Peyer's patch (tissue), 4 donors: ENCODE data around the gene ARMCX4. TPM values are rescaled to one million over a fixed set of nuclear protein-coding genes. Genes with fewer than 3 reads are reported as not detected.

ENCODE experiments used
- DNase-seq, 3 donors: peaks; one replicate each; pipeline ENCODE4 v3.0.0-alpha.2; 2017 to 2019
- H3K27ac ChIP-seq, 4 donors: fragments of 200-600 bp; sonication (generic); one replicate each; pipeline ENCODE4 v1.5.1; 2016 to 2019
- H3K27me3 ChIP-seq, 2 donors: fragments of 200-600 bp; sonication (generic); one replicate each; pipeline ENCODE4 v1.5.1; 2019
- H3K36me3 ChIP-seq, 3 donors: fragments of 200-600 bp; sonication (generic); one replicate each; pipeline ENCODE4 v1.5.1; 2016 to 2019
- H3K4me1 ChIP-seq, 4 donors: fragments of 200-600 bp; sonication (generic); one replicate each; pipeline ENCODE4 v1.5.1; 2016 to 2019
- H3K4me3 ChIP-seq, 4 donors: fragments of 200-600 bp; sonication (generic); 1 replicate in 3 of 4; 2 replicates in 1 of 4; pipeline ENCODE4 v1.5.1; 2016 to 2019; ENCODE audit warnings: mild to moderate bottlenecking in 1 of 4
- H3K9me3 ChIP-seq, 4 donors: fragments of 200-600 bp; sonication (generic); one replicate each; pipeline ENCODE4 v1.5.1; 2016 to 2019; ENCODE audit warnings: mild to moderate bottlenecking in 1 of 4
- CTCF ChIP-seq, 6 experiments: fragments of 450-650 bp in 4 of 6; fragments of 200-600 bp in 2 of 6; sonication (generic) in 1 of 6; IDR thresholded peaks; one replicate each; pipeline ENCODE4 v1.5.1; 2017 to 2019; ENCODE audit warnings: antibody characterized with exemption in 6 of 6, mild to moderate bottlenecking in 3 of 6, moderate library complexity in 1 of 6
- POLR2A ChIP-seq, 2 donors: fragments of 450-650 bp; IDR thresholded peaks; one replicate each; pipeline ENCODE4 v1.5.1; 2017; ENCODE audit warnings: antibody characterized with exemption in 2 of 2, mild to moderate bottlenecking in 2 of 2, moderate library complexity in 2 of 2
- total RNA-seq, 4 donors: library from RNA; depleted of rRNA; stranded (reverse); fragments of >200 nt; gene quantifications; one replicate each; pipeline ENCODE4 v1.1.0, GENCODE V29; 2016

ARMCX4 gene
- total RNA-seq = 10 to 100 TPM; 11.8 to 20.0 (median 16.3) TPM

GRCh38 chrX:101485212-101485949 is at the start of gene ARMCX4:
Gene ARMCX4 (plus strand): TSS chrX:101485456. CDS start chrX:101488590, 3,134 bp downstream.
- no peaks in the 10 kb centered on the region for H3K27me3 ChIP-seq
- no peaks in the 10 kb centered on the region for H3K9me3 ChIP-seq
- TF ChIP-seq CTCF (IDR thresholded peaks at IDR 0.05) = no peak
- no peak for TF ChIP-seq POLR2A (IDR thresholded peaks at IDR 0.05)
- no peaks in the 10 kb centered on the region for H3K36me3 ChIP-seq
- peak within 1 kb of the TSS; percentile 28 to 47 (median 35) for H3K4me3 ChIP-seq
- peak within 1 kb of the TSS in 1 of 4 donors; percentile 35 for H3K27ac ChIP-seq
- no peaks in the 10 kb centered on the region for H3K4me1 ChIP-seq
- peak in 1 of 3 donors; percentile 17 for DNase-seq

- DNase-seq = no peak
- Histone ChIP-seq H3K4me3 (no peak overlapping the region), H3K27me3 (no peaks in the 10 kb centered on the region), H3K27ac (no peak overlapping the region), H3K36me3 (peaks cover 0 to 10% (median 0%) of the 10 kb centered on the region in 3 donors), H3K9me3 (no peaks in the 10 kb centered on the region), H3K4me1 (no peaks in the 10 kb centered on the region)
- no peak for TF ChIP-seq POLR2A (IDR thresholded peaks at IDR 0.05)
- TF ChIP-seq CTCF (IDR thresholded peaks at IDR 0.05) = no peak
Measured at GRCh38 chrX:101442085-101442484, 43.2 kb upstream of the ARMCX4 start.

- Histone ChIP-seq H3K4me1 (no peaks in the 10 kb centered on the region), H3K4me3 (no peak overlapping the region), H3K9me3 (no peaks in the 10 kb centered on the region), H3K27ac (no peak overlapping the region), H3K27me3 (no peaks in the 10 kb centered on the region), H3K36me3 (no peaks in the 10 kb centered on the region)
- no peak for DNase-seq
- TF ChIP-seq CTCF (IDR thresholded peaks at IDR 0.05) (no peak), POLR2A (IDR thresholded peaks at IDR 0.05) (no peak)
Measured at GRCh38 chrX:101449279-101449678, 36.0 kb upstream of the ARMCX4 start.

- H3K27me3 ChIP-seq = no peaks in the 10 kb centered on the region
- H3K4me1 ChIP-seq = no peaks in the 10 kb centered on the region
- no peak for DNase-seq
- H3K36me3 ChIP-seq = no peaks in the 10 kb centered on the region
- no peak overlapping the region for H3K27ac ChIP-seq
- H3K4me3 ChIP-seq = no peak overlapping the region
- TF ChIP-seq CTCF (IDR thresholded peaks at IDR 0.05) = no peak
- TF ChIP-seq POLR2A (IDR thresholded peaks at IDR 0.05) = no peak
- no peaks in the 10 kb centered on the region for H3K9me3 ChIP-seq
Measured at GRCh38 chrX:101450085-101450484, 35.2 kb upstream of the ARMCX4 start.

GRCh38 chrX:101450961-101451360 is 34.3 kb upstream of the ARMCX4 start:
- H3K27ac ChIP-seq = no peak overlapping the region
- H3K4me1 ChIP-seq = no peaks in the 10 kb centered on the region
- no peaks in the 10 kb centered on the region for H3K36me3 ChIP-seq
- DNase-seq = no peak
- no peaks in the 10 kb centered on the region for H3K9me3 ChIP-seq
- no peaks in the 10 kb centered on the region for H3K27me3 ChIP-seq
- H3K4me3 ChIP-seq = no peak overlapping the region
- TF ChIP-seq POLR2A (IDR thresholded peaks at IDR 0.05) (no peak), CTCF (IDR thresholded peaks at IDR 0.05) (no peak)
